GM12878 (cell line): ENCODE measurements around the gene MLXIP. TPM values are rescaled to one million over a fixed set of nuclear protein-coding genes. Genes with fewer than 3 reads are reported as not detected.

Source experiments
- ATAC-seq: fragments of 200-7000 bp; cut with Tn5 transposase; 3 replicates; pipeline ENCODE4 v1.9.1; 2020; ENCODE audit warnings: mild to moderate bottlenecking, moderate library complexity
- BruUV-seq: library from RNA; stranded (reverse); fragments of 400-500 nt; replicated peaks from 2 replicates; lab custom pipeline; 2021; lab: Mats Ljungman, UMichigan
- CTCF ChIA-PET: fragments of 300-600 bp; sonication (Branson Sonifier 250); formaldehyde crosslinking; extraction: SDS; loops from one replicate; lab custom pipeline; 2021; ENCODE audit warnings: inconsistent platforms; lab: Yijun Ruan, JAX
- POLR2A ChIA-PET: fragments of 350-600 bp; formaldehyde crosslinking; extraction: SDS; loops from one replicate; lab custom pipeline; 2021; ENCODE audit warnings: inconsistent platforms; lab: Charles Lee
- RAD21 ChIA-PET: fragments of 300-600 bp; sonication (Branson Sonifier 250); formaldehyde crosslinking; loops from one replicate; lab custom pipeline; 2023; ENCODE audit warnings: antibody characterized with exemption; ENCODE audit not compliant: unreplicated experiment; lab: Charles Lee
- SMC1A ChIA-PET: fragments of 300-600 bp; sonication (Branson Sonifier 250); formaldehyde crosslinking; loops from one replicate; lab custom pipeline; 2023; ENCODE audit not compliant: unreplicated experiment, uncharacterized antibody; lab: Charles Lee
- DNase-seq: peaks from one replicate; pipeline ENCODE4 v3.0.0-alpha.2; 2011; ENCODE audit warnings: low read depth, low spot score
- FAIRE-seq: peaks from 3 replicates; lab custom pipeline; 2011; peaks lifted over from hg19 to GRCh38; lab: Jason Lieb, UNC
- H2AFZ ChIP-seq: 2 replicates; pipeline ENCODE4 v1.6.0; 2011; ENCODE audit warnings: low read depth, low read length, control low read depth; ENCODE audit not compliant: control insufficient read depth
- H3K27ac ChIP-seq: 2 replicates; pipeline ENCODE4 v1.5.1; 2011; ENCODE audit warnings: control low read depth; ENCODE audit not compliant: control insufficient read depth, insufficient read depth
- H3K27me3 ChIP-seq, 2 experiments: replicated peaks in 1 of 2; 2 replicates each; pipeline versions ENCODE4 v1.6.0 to v1.6.1; 2011; ENCODE audit warnings: low read length in 1 of 2; ENCODE audit not compliant: control insufficient read depth in 2 of 2, insufficient read depth in 2 of 2
- H3K36me3 ChIP-seq, 2 experiments: 2 replicates each; pipeline ENCODE4 v1.5.1; 2011; ENCODE audit warnings: low read length in 1 of 2; ENCODE audit not compliant: control insufficient read depth in 2 of 2, insufficient read depth in 2 of 2
- H3K4me1 ChIP-seq: 2 replicates; pipeline ENCODE4 v1.6.1; 2011; ENCODE audit warnings: mild to moderate bottlenecking, low read length, moderate library complexity, mixed read lengths; ENCODE audit not compliant: control insufficient read depth, insufficient read depth
- H3K4me2 ChIP-seq: 2 replicates; pipeline ENCODE4 v1.6.0; 2011; ENCODE audit warnings: control low read depth; ENCODE audit not compliant: control insufficient read depth, insufficient read depth
- H3K4me3 ChIP-seq: fragments of 200-600 bp; sonication (generic); 2 replicates; pipeline ENCODE4 v1.5.1; 2016
- H3K79me2 ChIP-seq: 2 replicates; pipeline ENCODE4 v1.6.0; 2011; ENCODE audit warnings: low read length; ENCODE audit not compliant: control insufficient read depth, insufficient read depth
- H3K9ac ChIP-seq: 2 replicates; pipeline ENCODE4 v1.8.0; 2011; ENCODE audit warnings: low read length, control low read depth, mixed read lengths; ENCODE audit not compliant: control insufficient read depth, insufficient read depth
- H3K9me3 ChIP-seq: replicated peaks from 3 replicates; pipeline ENCODE4 v1.5.1; 2011; ENCODE audit warnings: mild to moderate bottlenecking, low read length; ENCODE audit not compliant: control insufficient read depth, insufficient read depth
- H4K20me1 ChIP-seq: 2 replicates; pipeline ENCODE4 v1.6.0; 2011; ENCODE audit not compliant: control insufficient read depth, insufficient read depth
- BHLHE40 ChIP-seq, 2 experiments: fragments of 450-650 bp in 1 of 2; IDR thresholded peaks; 2 replicates each; pipeline ENCODE4 v1.6.1; 2011 to 2017; ENCODE audit warnings: low read depth in 2 of 2, borderline replicate concordance in 1 of 2, improper control_type of control experiment in 1 of 2, low read length in 1 of 2, mild to moderate bottlenecking in 1 of 2
- BMI1 ChIP-seq: fragments of 450-650 bp; IDR thresholded peaks from 2 replicates; pipeline ENCODE4 v1.6.1; 2016; ENCODE audit warnings: mild to moderate bottlenecking, moderate library complexity, borderline replicate concordance
- CEBPB ChIP-seq, 2 experiments: fragments of 150-350 bp in 1 of 2; IDR thresholded peaks; 2 replicates each; pipeline ENCODE4 v1.6.1; 2012 to 2014; ENCODE audit warnings: low read depth in 2 of 2, low read length in 2 of 2, borderline replicate concordance in 1 of 2, inconsistent platforms in 1 of 2
- DPF2 ChIP-seq: fragments of 450-650 bp; IDR thresholded peaks from 2 replicates; pipeline ENCODE4 v1.6.1; 2017; ENCODE audit warnings: mild to moderate bottlenecking
- EGR1 ChIP-seq, 2 experiments: IDR thresholded peaks; 1 replicate in 1 of 2; 2 replicates in 1 of 2; pipeline ENCODE4 v1.6.1; 2011 to 2012; ENCODE audit warnings: low read depth in 2 of 2, low read length in 2 of 2, borderline replicate concordance in 1 of 2, mild to moderate bottlenecking in 1 of 2, moderate library complexity in 1 of 2
- IRF4 ChIP-seq: IDR thresholded peaks from 2 replicates; pipeline ENCODE4 v1.6.1; 2011; ENCODE audit warnings: low read depth, low read length
- MTA3 ChIP-seq: IDR thresholded peaks from 2 replicates; pipeline ENCODE4 v1.6.1; 2012; ENCODE audit warnings: low read length, inconsistent platforms, borderline replicate concordance
- NR2F1 ChIP-seq: fragments of 450-650 bp; conservative IDR thresholded peaks from 2 replicates; pipeline ENCODE4 v1.6.1; 2017; ENCODE audit warnings: mild to moderate bottlenecking
- PAX5 ChIP-seq: IDR thresholded peaks from 2 replicates; pipeline ENCODE4 v1.6.1; 2011; ENCODE audit warnings: low read depth, low read length, borderline replicate concordance
- POU2F2 ChIP-seq: IDR thresholded peaks from 3 replicates; pipeline ENCODE4 v1.6.1; 2011; ENCODE audit warnings: low read depth, mild to moderate bottlenecking, low read length, borderline replicate concordance
- SIN3A ChIP-seq: IDR thresholded peaks from 2 replicates; pipeline ENCODE4 v1.6.1; 2012; ENCODE audit warnings: low read depth, low read length, improper control_type of control experiment
- SMAD5 ChIP-seq: IDR thresholded peaks from 2 replicates; pipeline ENCODE4 v1.6.1; 2016; ENCODE audit warnings: antibody characterized with exemption, low read depth
- YBX1 ChIP-seq: fragments of 450-650 bp; IDR thresholded peaks from 2 replicates; pipeline ENCODE4 v1.6.1; 2016; ENCODE audit warnings: antibody characterized with exemption
- ZNF207 ChIP-seq: fragments of 450-650 bp; IDR thresholded peaks from 2 replicates; pipeline ENCODE4 v1.6.1; 2014; ENCODE audit warnings: antibody characterized with exemption, mild to moderate bottlenecking, borderline replicate concordance
- ZNF384 ChIP-seq: IDR thresholded peaks from 2 replicates; pipeline ENCODE4 v1.6.1; 2012; ENCODE audit warnings: low read depth, mild to moderate bottlenecking, low read length, improper control_type of control experiment, borderline replicate concordance
- WGBS: methylation state at CpG from one replicate; pipeline ENCODE4 v1.1.6; 2016; ENCODE audit warnings: low lambda C conversion rate; ENCODE audit not compliant: insufficient replicate concordance, insufficient coverage; ENCODE audit errors: missing lambda C conversion rate; 5-methylcytosine and 5-hydroxymethylcytosine counted together
- in situ Hi-C: fragments of 300-500 bp; cut with MboI; formaldehyde crosslinking; loops from 9 replicates; pipeline ENCODE4 v1.14.3; 2018; ENCODE audit warnings: mixed read lengths
- intact Hi-C: fragments of 100-400 bp; cut with micrococcal nuclease; formaldehyde crosslinking; loops from one replicate; pipeline ENCODE4 v1.14.2; 2022; ENCODE audit not compliant: unreplicated experiment
- polyA plus RNA-seq, 11 experiments: library from polyadenylated mRNA; depleted of rRNA in 4 of 11; unstranded in 6 of 11; stranded (reverse) in 5 of 11; fragments of >200 nt; fragmentation: Nextera tagmentation in 4 of 11; fragmentation: Illumina TruSeq in 1 of 11; extraction: Ambion mirVana in 4 of 11; extraction: Trizol in 1 of 11; gene quantifications; 1 replicate in 1 of 11; 2 replicates in 10 of 11; pipeline versions ENCODE4 v1.2.1 to v1.2.3, GENCODE V29; 2011 to 2016; ENCODE audit warnings: inconsistent platforms in 2 of 11, missing spikeins in 2 of 11, low read depth in 1 of 11
- total RNA-seq, 4 experiments: library from RNA; depleted of rRNA in 3 of 4; stranded (reverse); fragments of >200 nt in 3 of 4; fragmentation: Illumina TruSeq in 1 of 4; extraction: Trizol in 1 of 4; gene quantifications; 2 replicates each; pipeline versions ENCODE4 v1.2.1 to v1.2.3, GENCODE V29; 2013 to 2021
- TF ChIP-seq, protein P1 (sequence below): fragments of 450-650 bp; IDR thresholded peaks from 2 replicates; pipeline ENCODE4 v1.6.1; 2016; ENCODE audit warnings: mild to moderate bottlenecking
- TF ChIP-seq, protein P2 (sequence below), 3 experiments: IDR thresholded peaks in 2 of 3; conservative IDR thresholded peaks in 1 of 3; 2 replicates each; pipeline ENCODE4 v1.5.1; 2011; ENCODE audit warnings: low read depth in 3 of 3, low read length in 3 of 3, mild to moderate bottlenecking in 3 of 3, control low read depth in 2 of 3, moderate library complexity in 2 of 3, inconsistent platforms in 1 of 3, mixed read lengths in 1 of 3; ENCODE audit not compliant: control insufficient read depth in 2 of 3, insufficient read depth in 1 of 3; ENCODE audit errors: extremely low read depth in 1 of 3

Gene MLXIP
- total and polyA plus RNA-seq, 10 of the 15 experiments (the other 5 are each of a cell fraction or from before 2014, with no cell fraction given): 1.1 to 23.7 (median 7.0) TPM

DNA sequence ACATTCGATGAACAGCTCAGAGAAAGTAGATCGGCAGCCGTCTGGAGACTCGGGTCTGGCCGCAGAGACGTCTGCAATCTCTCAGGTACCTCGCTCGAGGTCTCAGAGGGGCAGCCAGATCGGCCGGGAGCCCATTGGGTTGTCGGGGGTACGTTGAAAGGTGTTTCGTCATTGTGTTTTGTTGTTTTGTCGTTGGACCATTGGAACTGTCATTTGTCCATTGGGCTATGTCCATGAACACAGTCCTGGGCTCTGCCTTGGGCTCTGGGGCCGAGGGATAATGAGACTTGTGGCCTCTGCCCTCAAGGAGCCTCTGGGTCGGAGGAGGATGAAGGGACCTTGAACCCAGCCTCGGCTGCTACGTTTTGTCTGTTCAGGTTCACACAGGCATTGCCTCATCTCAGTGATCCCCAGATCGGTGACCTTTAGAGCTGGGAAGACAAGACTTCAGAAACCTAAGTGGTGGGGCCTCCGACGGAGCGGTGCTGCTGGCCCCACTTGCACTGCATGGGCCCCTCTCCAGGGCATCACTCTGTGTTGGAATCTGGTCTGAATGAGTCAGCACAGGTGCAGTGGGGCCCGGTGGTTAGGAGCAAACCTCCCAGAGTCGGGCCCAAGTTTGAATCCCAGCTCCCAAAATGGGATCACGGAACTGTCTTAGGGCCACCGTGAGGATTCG lies 23.6 kb upstream of the MLXIP start:
- Histone ChIP-seq H3K9ac (no peak overlapping the region), H2AFZ (no peak overlapping the region), H4K20me1 (no peaks in the 10 kb centered on the region), H3K4me2 (no peak overlapping the region), H3K36me3 (peaks cover 0 to under 1% of the 10 kb centered on the region in 2 experiments; a peak in 1 of 4 replicates), H3K9me3 (no peaks in the 10 kb centered on the region), H3K4me3 (no peak overlapping the region), H3K79me2 (no peaks in the 10 kb centered on the region), H3K27me3 (no peaks in the 10 kb centered on the region), H3K4me1 (no peaks in the 10 kb centered on the region), H3K27ac (no peak overlapping the region)
- FAIRE-seq (no peak), DNase-seq (no peak), ATAC-seq (no peak)
- TF ChIP-seq BHLHE40 (IDR thresholded peaks at IDR 0.05; ENCODE audit: borderline replicate concordance in 1 of 2, low read depth in 2 of 2, low read length in 1 of 2) (no peak), NR2F1 (no peak), PAX5 (no peak), EGR1 (IDR thresholded peaks at IDR 0.05; ENCODE audit: borderline replicate concordance in 1 of 2, low read depth in 2 of 2, low read length in 2 of 2) (no peak), CEBPB (IDR thresholded peaks at IDR 0.05; ENCODE audit: borderline replicate concordance in 1 of 2, low read depth in 2 of 2, low read length in 2 of 2) (no peak), SMAD5 (no peak), SIN3A (no peak), YBX1 (no peak), IRF4 (no peak), POU2F2 (no peak), BMI1 (no peak), DPF2 (no peak), MTA3 (no peak), ZNF207 (no peak), ZNF384 (no peak)
- TF ChIP-seq, protein P1, sequence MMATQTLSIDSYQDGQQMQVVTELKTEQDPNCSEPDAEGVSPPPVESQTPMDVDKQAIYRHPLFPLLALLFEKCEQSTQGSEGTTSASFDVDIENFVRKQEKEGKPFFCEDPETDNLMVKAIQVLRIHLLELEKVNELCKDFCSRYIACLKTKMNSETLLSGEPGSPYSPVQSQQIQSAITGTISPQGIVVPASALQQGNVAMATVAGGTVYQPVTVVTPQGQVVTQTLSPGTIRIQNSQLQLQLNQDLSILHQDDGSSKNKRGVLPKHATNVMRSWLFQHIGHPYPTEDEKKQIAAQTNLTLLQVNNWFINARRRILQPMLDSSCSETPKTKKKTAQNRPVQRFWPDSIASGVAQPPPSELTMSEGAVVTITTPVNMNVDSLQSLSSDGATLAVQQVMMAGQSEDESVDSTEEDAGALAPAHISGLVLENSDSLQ: no peak
- TF ChIP-seq, protein P2, sequence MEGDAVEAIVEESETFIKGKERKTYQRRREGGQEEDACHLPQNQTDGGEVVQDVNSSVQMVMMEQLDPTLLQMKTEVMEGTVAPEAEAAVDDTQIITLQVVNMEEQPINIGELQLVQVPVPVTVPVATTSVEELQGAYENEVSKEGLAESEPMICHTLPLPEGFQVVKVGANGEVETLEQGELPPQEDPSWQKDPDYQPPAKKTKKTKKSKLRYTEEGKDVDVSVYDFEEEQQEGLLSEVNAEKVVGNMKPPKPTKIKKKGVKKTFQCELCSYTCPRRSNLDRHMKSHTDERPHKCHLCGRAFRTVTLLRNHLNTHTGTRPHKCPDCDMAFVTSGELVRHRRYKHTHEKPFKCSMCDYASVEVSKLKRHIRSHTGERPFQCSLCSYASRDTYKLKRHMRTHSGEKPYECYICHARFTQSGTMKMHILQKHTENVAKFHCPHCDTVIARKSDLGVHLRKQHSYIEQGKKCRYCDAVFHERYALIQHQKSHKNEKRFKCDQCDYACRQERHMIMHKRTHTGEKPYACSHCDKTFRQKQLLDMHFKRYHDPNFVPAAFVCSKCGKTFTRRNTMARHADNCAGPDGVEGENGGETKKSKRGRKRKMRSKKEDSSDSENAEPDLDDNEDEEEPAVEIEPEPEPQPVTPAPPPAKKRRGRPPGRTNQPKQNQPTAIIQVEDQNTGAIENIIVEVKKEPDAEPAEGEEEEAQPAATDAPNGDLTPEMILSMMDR (IDR thresholded peaks at IDR 0.05 in 2 of 3, conservative IDR thresholded peaks at IDR 0.05 in 1 of 3; ENCODE audit: control insufficient read depth in 2 of 3, extremely low read depth in 1 of 3, insufficient read depth in 1 of 3, low read depth in 3 of 3, low read length in 3 of 3): no peak
- ChIA-PET SMC1A (interaction anchor here (0.8 to 3.1 kb wide), 11 partner anchors 13 to 261 kb away, joined by 3 to 33 read pairs (median 4); no protein-coding TSS in a partner anchor), RAD21 (interaction anchor here (0.6 to 2.8 kb wide), 9 partner anchors 11 to 1578 kb away, joined by 3 to 32 read pairs (median 4); no protein-coding TSS in a partner anchor), POLR2A (no interaction called here), CTCF (interaction anchor here (0.5 to 3.9 kb wide), 28 partner anchors 8 to 281 kb away, joined by 3 to 86 read pairs (median 4); no protein-coding TSS in a partner anchor)
- WGBS: 88% methylated on average over 27 of the region's 27 CpGs
- in situ Hi-C loops: loop anchor here (5.0 kb wide), 2 partner anchors 67 to 137 kb away; no protein-coding TSS in a partner anchor
- no TSS peak for BruUV-seq
- intact Hi-C loops: loop anchor here (1.0 kb wide), 2 partner anchors 68 to 136 kb away; no protein-coding TSS in a partner anchor
